Activated CD8-positive, alpha-beta memory T cell treated with anti-CD3 and anti-CD28 coated beads for 1 hour (primary cell): ENCODE data around the gene NCBP3.

Experiments
- DNase-seq, 2 donors: peaks; one replicate each; pipeline ENCODE4 v3.0.0-alpha.2; 2020; ENCODE audit warnings: low read depth in 1 of 2; ENCODE audit errors: extremely low read depth in 1 of 2

NCBP3 gene

DNA sequence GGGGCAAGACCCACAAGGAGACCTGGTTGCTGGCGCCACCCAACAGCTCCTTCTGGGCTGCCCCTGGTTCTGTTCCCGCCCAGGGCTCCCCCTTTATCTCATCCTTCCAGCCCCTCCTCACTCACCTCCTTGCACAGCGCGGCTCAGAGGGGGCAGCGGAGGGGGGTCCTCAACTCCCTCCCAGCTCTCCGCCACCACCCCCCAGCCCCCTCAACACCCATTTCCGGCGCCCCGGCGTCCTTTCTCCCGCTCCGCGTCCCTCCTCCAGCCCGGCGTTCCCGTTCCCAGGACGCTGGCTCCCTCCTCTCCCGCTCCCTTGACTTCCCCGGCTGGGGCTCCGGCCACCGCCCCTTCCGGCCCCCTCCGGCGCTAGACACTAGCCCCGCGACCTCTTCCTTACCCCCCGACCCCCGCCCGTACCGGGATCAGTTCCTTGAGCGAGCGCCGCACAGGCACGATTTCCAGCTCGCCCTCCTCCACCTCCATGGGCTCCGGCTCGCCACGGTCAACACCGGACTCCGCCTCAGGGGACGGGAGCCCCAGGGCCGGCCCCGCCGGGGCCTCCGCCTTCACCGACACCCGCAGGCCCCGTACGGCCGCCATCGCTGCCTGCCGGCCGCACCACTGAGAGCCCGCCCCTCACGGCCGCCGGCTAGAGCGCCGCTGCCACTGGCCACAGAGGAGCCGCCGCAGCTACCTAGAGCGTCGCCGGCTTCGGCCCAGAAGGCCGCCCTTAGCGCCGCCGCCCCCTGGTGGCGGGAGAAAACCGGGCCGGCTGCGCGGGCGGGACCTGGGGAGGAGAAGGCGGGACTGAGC is at the start of gene NCBP3:
Gene NCBP3 (minus strand): TSS at position 626 of the 816 bp plus-strand sequence. CDS start 23 bp downstream, at position 603.
- peak; percentile 67 to 88 for DNase-seq

GRCh38 chr17:3895354-3895753 is 49.3 kb upstream of the NCBP3 start:
- no peak for DNase-seq

DNA sequence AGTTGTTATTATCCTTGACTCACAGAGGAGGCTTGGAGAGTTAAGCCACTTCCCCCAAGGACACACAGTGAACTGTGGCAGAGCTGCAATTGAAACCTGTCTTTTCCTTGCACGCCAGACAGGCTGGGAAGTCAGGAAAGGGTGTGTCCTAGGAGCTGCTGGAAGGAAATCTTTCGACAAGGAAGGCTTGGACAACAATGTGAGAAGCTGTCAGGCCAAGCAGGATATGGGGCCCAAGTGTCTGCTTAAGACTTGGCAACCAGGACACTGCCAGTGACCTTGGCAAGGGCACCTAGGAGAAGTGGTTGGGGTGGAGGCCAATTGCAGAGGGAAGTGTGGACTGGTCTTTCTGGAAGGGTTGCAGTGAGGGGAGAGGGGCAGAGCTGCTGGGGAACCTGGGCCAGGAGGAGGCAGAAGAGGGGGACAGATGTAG is 48.9 kb upstream of the NCBP3 start:
- DNase-seq = no peak

- no peak for DNase-seq
These were observed 48.1 kb upstream of the NCBP3 start for GRCh38 chr17:3894188-3894587.

DNA sequence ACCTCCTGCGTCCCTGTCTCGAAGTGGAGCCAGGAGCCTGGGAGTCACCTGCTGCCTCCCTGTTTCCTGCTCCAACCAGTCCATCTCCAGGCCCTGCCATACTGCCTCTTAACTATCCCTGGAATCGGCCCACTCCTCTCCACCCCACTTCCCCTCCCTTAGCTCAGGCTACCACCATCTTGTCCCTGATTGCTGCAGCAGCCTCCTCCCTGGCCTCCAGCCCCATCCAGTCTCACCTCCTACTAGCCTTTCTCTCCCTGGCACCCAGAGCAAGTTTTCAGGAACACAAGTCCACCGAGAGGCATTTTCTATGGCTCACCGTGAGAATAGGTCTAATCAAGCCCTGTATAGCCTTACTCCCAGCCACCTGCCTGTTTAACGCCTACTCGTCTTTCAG is 47.7 kb upstream of the NCBP3 start:
- DNase-seq = no peak

DNA sequence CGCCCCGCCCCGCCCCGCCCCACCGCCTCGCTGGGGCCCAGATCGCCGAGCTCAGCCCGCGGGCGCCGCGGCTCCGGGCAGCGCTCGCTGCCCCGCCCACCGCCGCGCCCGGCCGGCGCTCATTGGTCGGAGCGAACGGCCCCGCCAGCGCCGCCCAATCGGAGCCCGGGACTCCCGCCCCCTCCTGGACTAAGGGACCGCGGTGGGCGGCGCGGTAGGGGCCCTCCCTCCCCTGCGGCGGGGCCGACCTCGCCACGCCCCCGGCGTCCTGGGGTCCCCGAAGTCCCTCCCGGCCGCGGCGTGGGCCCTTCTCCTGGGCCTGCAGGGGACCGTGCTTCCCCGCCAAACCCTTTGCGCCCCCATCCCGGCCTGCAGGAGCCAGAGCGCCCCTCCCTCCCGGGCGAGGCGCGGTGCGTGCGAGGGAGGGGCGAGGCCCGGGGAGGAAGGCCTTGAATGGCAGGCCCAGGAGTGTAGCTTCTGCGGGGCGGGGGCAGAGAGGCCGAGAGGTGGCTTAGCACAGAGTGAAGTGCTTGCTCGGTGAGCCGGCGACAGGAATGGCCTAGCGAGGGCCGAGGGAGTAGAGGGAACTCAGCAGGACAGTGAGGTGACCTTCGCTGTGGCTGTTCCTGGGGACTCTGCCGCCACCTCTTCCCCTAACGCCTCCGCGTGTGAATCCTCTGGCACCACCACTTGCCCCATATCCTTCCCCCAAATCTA is 47.1 kb upstream of the NCBP3 start, which contains the start of gene CAMKK1:
Gene CAMKK1 (minus strand): TSS at position 51 of the 717 bp plus-strand sequence. CDS start 7,366 bp downstream, outside the sequence.
- peak; percentile 67 to 81 for DNase-seq

DNA sequence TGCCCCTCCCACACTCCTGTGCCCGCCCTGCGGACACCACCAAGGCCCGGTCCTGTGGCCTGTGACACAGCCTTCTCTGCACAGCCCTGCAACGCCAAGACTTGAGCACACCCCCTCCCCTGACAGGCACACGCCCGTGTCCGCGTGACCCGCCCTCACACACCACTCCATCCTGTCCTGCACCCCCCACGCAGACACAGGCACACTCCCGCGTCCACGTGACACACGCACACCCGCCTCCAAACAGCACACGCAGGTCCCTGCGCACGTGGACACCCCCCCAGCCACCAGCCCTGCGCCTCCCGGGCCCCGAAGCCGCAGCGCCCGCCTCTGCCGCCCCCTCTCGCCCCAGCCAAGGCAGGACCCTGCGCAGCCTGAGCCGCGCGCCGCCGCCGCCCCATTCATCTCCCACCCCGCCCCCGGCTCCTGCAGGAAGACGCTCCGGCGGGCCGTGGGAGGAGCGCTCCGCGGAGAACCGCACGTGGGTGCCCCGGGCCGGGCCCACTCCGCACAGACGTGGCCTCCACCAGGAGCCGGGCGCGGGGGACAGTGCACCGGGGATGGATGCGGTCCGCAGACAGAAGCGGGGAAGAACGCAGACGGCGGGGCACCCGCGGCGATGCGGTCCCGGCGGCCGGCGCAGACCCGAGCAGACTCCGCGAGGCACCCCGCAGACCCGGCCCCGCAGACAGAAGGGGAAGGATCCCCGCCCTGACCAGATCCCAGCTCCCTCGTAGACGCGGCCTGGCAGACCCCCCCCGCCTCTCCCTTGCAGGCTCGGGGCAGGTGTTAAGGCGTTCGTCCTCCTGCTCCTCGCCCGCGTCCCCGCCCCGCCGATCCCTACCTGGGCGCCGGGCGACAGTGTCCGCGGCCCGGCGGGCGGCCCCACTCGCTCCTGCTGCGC is 46.3 kb upstream of the NCBP3 start:
- peak; percentile 51 to 57 for DNase-seq

DNA sequence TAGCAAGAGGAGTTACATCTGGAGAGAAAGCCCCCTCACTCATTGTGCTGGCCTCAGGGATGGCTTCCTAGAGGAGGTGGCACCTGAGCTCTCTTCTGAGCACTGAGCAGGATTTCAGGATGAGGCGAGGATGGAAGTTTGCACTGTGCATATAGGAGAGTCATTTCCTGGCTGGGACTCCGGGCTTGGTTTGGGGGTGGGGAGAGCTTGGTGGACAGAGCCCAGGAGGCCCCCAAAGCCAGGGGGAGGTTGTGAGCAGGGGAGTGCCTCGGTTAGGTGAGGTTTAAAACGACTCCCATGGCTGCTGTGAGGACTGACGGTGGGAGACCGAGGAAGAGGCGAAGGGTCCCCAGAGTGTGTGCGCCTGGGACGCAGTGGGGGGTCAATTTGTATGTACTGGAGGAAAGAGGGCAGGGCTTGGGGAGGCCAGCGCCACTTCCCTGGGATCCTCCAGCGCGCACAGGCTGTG is 45.6 kb upstream of the NCBP3 start:
- DNase-seq = no peak

DNA sequence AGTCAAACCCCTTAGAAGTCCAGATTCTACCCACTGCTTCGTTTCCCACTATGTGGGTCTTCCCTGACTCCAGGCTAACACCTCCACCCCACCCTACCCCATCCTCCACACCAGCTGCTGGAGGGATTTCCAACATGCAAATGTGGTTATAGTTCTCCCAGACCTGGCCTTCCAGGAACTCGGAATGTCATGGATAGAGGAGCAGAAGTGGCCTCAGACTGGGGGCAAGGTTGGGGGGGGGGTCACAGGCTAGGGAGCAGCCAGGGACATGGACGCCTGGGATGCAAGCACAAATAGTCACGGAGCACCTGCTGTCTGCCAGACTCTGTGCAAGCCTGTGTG is 44.8 kb upstream of the NCBP3 start:
- DNase-seq = no peak

GRCh38 chr17:3890082-3890877 is 44.2 kb upstream of the NCBP3 start:
- DNase-seq = no peak

- no peak for DNase-seq
These were observed 43.4 kb upstream of the NCBP3 start for GRCh38 chr17:3889325-3890012.

- no peak for DNase-seq
These were observed 42.5 kb upstream of the NCBP3 start for GRCh38 chr17:3888343-3889171.

DNA sequence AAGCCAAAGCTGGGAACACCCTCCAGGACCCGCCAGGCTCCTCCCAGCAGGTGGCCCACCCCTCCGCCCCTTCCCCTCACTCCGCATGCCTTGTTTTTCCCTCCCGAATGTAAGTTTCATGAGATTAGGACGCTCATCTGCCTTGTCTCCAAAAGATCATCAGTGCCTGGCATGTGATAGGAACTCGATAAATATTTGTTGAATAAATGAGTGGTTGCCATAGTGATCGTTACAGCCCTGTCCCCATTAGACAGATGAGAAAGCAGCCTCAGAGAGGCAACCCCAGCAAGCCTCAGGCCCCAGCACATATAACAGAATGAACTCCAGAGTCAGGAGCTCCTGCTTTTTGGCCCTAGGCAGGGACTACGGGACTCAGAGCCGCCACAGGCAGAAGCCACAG is 41.8 kb upstream of the NCBP3 start:
- no peak for DNase-seq

DNA sequence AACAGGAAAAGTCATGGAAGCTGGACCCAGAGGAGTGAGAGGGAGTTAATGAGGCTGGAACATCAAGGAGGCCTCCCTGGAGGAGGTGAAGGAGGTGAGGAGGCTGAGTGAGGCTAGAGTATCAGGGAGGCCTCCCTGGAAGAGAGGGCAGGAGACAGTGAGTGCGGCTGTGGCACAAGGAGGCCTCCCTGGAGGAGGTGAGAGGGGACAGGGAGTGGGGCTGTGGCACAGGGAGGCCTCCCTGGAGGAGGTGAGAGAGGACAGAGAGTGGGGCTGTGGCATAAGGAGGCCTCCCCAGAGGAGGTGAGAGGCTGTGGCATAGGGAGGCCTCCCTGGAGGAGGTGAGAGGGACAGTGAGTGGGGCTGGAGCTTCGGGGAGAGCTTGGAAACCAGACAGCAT is 41.3 kb upstream of the NCBP3 start:
- DNase-seq = no peak

- DNase-seq = no peak
These were observed 40.7 kb upstream of the NCBP3 start for GRCh38 chr17:3886776-3887175.

- DNase-seq = no peak
These were observed 39.9 kb upstream of the NCBP3 start for GRCh38 chr17:3885970-3886369.

DNA sequence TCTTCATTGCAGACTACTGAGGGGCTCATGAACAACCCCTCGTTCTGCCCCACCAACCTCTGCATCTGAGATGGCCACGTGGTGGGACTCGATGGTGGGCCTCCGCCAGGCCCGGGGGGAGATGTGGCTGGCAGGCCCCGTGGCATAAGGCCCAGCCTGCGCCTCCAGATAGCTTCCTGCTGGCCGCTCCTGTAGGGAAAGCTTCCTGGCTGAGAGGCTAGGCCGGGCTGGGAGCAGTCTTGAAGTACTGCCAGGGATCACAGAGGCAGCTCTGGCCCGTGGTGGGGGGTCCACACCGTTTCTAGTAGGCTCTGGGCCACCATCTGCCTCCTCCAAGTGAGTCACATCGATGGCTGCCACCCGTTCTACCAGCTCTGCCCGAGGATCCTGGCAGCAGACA is 39.2 kb upstream of the NCBP3 start:
- DNase-seq = no peak

DNA sequence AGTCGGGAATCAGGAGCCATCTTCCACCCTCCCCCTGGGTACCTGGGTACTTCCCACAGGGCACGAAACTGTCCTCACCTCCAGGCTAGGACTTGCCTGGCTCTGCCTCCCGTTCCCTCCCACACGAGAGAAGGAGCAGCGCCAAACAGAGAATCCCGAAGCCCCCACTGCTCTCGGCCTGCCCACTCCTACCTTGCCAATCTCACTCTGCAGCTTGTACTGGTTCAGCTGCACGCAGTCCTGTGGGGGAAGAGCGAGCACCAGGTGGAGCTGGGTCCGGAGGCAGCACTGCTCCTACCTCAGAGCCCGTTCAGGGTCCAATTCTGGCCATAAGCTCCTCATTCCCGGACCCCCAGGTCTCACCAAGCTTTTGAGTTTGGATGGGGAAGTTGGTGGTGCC is 38.1 kb upstream of the NCBP3 start:
- DNase-seq = no peak

GRCh38 chr17:3882276-3882675 is 36.2 kb upstream of the NCBP3 start:
- no peak for DNase-seq
